K562 (cell line): Measurements from ENCODE around the gene SKA3. TPM values are rescaled to one million over a fixed set of nuclear protein-coding genes. Genes with fewer than 3 reads are reported as not detected.

Experiments used
- CAMTA2 ChIP-seq: fragments of 250-450 bp; sonication (Bioruptor Pico); conservative IDR thresholded peaks from 2 replicates; pipeline ENCODE4 v1.5.1; 2022
- CREB1 ChIP-seq, 2 experiments: sonication (generic) in 1 of 2; formaldehyde crosslinking in 1 of 2; IDR thresholded peaks; 2 replicates each; pipeline versions ENCODE4 v1.6.1 to v1.8.0; 2012 to 2022; ENCODE audit warnings: inconsistent platforms in 1 of 2, mild to moderate bottlenecking in 1 of 2, missing genetic modification reagents in 1 of 2, moderate library complexity in 1 of 2
- ILK ChIP-seq: fragments of 450-650 bp; IDR thresholded peaks from 2 replicates; pipeline ENCODE4 v1.6.1; 2016; ENCODE audit warnings: missing genetic modification characterization, low read depth, mild to moderate bottlenecking, missing compliant biosample characterization, moderate library complexity, borderline replicate concordance
- JUN ChIP-seq, 2 experiments: sonication (generic) in 1 of 2; formaldehyde crosslinking in 1 of 2; IDR thresholded peaks; 2 replicates each; pipeline versions ENCODE4 v1.6.1 to v1.8.0; 2012 to 2022; ENCODE audit warnings: borderline replicate concordance in 2 of 2, mild to moderate bottlenecking in 2 of 2, improper control_type of control experiment in 1 of 2, low read depth in 1 of 2, low read length in 1 of 2, missing genetic modification reagents in 1 of 2
- KHSRP ChIP-seq: fragments of 450-650 bp; IDR thresholded peaks from 2 replicates; pipeline ENCODE4 v1.6.1; 2017
- MYBL2 ChIP-seq, 2 experiments: fragments of 450-650 bp in 1 of 2; sonication (generic) in 1 of 2; formaldehyde crosslinking in 1 of 2; IDR thresholded peaks; 2 replicates each; pipeline versions ENCODE4 v1.6.1 to v1.8.1; 2017 to 2022; ENCODE audit warnings: borderline replicate concordance in 1 of 2, inconsistent platforms in 1 of 2, low read depth in 1 of 2, mild to moderate bottlenecking in 1 of 2, missing genetic modification reagents in 1 of 2, moderate library complexity in 1 of 2
- NCOA6 ChIP-seq: fragments of 450-650 bp; IDR thresholded peaks from 2 replicates; pipeline ENCODE4 v1.6.1; 2017; ENCODE audit warnings: mild to moderate bottlenecking
- PCBP1 ChIP-seq: fragments of 200-400 bp; formaldehyde crosslinking; IDR thresholded peaks from 2 replicates; pipeline ENCODE4 v1.6.1; 2018; ENCODE audit warnings: mild to moderate bottlenecking, low read depth, low read length; ENCODE audit not compliant: poor library complexity, severe bottlenecking
- PHF8 ChIP-seq: fragments of 200-600 bp; sonication (generic); IDR thresholded peaks from 2 replicates; pipeline ENCODE4 v1.6.1; 2012; ENCODE audit warnings: mixed run types, mild to moderate bottlenecking, inconsistent platforms, low read length, moderate library complexity, borderline replicate concordance
- SIN3B ChIP-seq: fragments of 450-650 bp; IDR thresholded peaks from 2 replicates; pipeline ENCODE4 v1.6.1; 2017; ENCODE audit warnings: low read depth, mild to moderate bottlenecking, moderate library complexity
- TAF9B ChIP-seq: fragments of 450-650 bp; IDR thresholded peaks from 2 replicates; pipeline ENCODE4 v1.6.1; 2018; ENCODE audit warnings: mild to moderate bottlenecking; ENCODE audit not compliant: partially characterized antibody
- TBL1XR1 ChIP-seq, 2 experiments: IDR thresholded peaks; 2 replicates each; pipeline ENCODE4 v1.6.1; 2012; ENCODE audit warnings: improper control_type of control experiment in 2 of 2, low read length in 2 of 2, mild to moderate bottlenecking in 1 of 2
- ZHX1 ChIP-seq: fragments of 150-350 bp; conservative IDR thresholded peaks from 2 replicates; pipeline ENCODE4 v1.6.1; 2014; ENCODE audit warnings: low read length
- ZNF41 ChIP-seq: fragments of 250-450 bp; sonication (Bioruptor Pico); conservative IDR thresholded peaks from 2 replicates; pipeline ENCODE4 v1.4.0; 2020; ENCODE audit warnings: mild to moderate bottlenecking
- polyA plus RNA-seq, 8 experiments: library from polyadenylated mRNA; depleted of rRNA in 4 of 8; stranded (reverse) in 5 of 8; unstranded in 3 of 8; fragments of >200 nt; fragmentation: Nextera tagmentation in 2 of 8; fragmentation: Illumina TruSeq in 1 of 8; extraction: Ambion mirVana in 2 of 8; extraction: Trizol in 1 of 8; gene quantifications; 2 replicates each; pipeline versions ENCODE4 v1.2.1 to v1.2.3, GENCODE V29; 2011 to 2014; ENCODE audit warnings: inconsistent platforms in 1 of 8, missing spikeins in 1 of 8
- total RNA-seq, 7 experiments: library from RNA; depleted of rRNA in 6 of 7; stranded (reverse); fragments of >200 nt in 6 of 7; fragmentation: Illumina TruSeq in 2 of 7; extraction: Trizol in 2 of 7; gene quantifications; 2 replicates each; pipeline versions ENCODE4 v1.2.1 to v1.2.3, GENCODE V29; 2011 to 2021; ENCODE audit warnings: low replicate concordance in 1 of 7
- TF ChIP-seq, protein P1 (sequence below): fragments of 250-450 bp; sonication (Bioruptor Pico); IDR thresholded peaks from 2 replicates; pipeline ENCODE4 v1.8.0; 2021; ENCODE audit warnings: mild to moderate bottlenecking, moderate library complexity
- TF ChIP-seq, protein P2 (sequence below): sonication (generic); formaldehyde crosslinking; IDR thresholded peaks from 2 replicates; pipeline ENCODE4 v1.8.0; 2022; ENCODE audit warnings: missing genetic modification reagents, mild to moderate bottlenecking, moderate library complexity, borderline replicate concordance
- TF ChIP-seq, protein P3 (sequence below): sonication (generic); formaldehyde crosslinking; IDR thresholded peaks from 2 replicates; pipeline ENCODE4 v1.8.1; 2023; ENCODE audit warnings: mild to moderate bottlenecking, missing genetic modification reagents

SKA3 gene
- total and polyA plus RNA-seq, 9 of the 15 experiments (the other 6 are each of a cell fraction or from before 2014, with no cell fraction given), result 17.0 to 53.3 (median 29.9) TPM

- no peak for TF ChIP-seq TBL1XR1 (IDR thresholded peaks at IDR 0.05; ENCODE audit: low read length in 2 of 2)
- no peak for TF ChIP-seq ZNF41 (CRISPR knock-in tag)
- peak; percentile 96 for TF ChIP-seq ZHX1
- TF ChIP-seq, protein P1, sequence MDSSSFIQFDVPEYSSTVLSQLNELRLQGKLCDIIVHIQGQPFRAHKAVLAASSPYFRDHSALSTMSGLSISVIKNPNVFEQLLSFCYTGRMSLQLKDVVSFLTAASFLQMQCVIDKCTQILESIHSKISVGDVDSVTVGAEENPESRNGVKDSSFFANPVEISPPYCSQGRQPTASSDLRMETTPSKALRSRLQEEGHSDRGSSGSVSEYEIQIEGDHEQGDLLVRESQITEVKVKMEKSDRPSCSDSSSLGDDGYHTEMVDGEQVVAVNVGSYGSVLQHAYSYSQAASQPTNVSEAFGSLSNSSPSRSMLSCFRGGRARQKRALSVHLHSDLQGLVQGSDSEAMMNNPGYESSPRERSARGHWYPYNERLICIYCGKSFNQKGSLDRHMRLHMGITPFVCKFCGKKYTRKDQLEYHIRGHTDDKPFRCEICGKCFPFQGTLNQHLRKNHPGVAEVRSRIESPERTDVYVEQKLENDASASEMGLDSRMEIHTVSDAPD (CRISPR knock-in tag), result no peak
- no peak for TF ChIP-seq KHSRP
- TF ChIP-seq CAMTA2 (CRISPR knock-in tag), result no peak
- TF ChIP-seq ILK (tag), result no peak
- no peak for TF ChIP-seq NCOA6
- peak; percentile 14 for TF ChIP-seq PCBP1
- peak; percentile 93 for TF ChIP-seq MYBL2 (IDR thresholded peaks at IDR 0.05; ENCODE audit: low read depth)
- TF ChIP-seq MYBL2 (CRISPR knock-in tag; IDR thresholded peaks at IDR 0.05; ENCODE audit: borderline replicate concordance), result no peak
- TF ChIP-seq TAF9B, result peak; percentile 70
- peak; percentile 82 for TF ChIP-seq SIN3B
- TF ChIP-seq PHF8, result peak; percentile 96
- peak; percentile 13; the same call in 1 of the 2 replicates for TF ChIP-seq CREB1 (IDR thresholded peaks at IDR 0.05)
- peak; percentile 57 for TF ChIP-seq CREB1 (CRISPR knock-in tag; IDR thresholded peaks at IDR 0.05)
- TF ChIP-seq, protein P2, sequence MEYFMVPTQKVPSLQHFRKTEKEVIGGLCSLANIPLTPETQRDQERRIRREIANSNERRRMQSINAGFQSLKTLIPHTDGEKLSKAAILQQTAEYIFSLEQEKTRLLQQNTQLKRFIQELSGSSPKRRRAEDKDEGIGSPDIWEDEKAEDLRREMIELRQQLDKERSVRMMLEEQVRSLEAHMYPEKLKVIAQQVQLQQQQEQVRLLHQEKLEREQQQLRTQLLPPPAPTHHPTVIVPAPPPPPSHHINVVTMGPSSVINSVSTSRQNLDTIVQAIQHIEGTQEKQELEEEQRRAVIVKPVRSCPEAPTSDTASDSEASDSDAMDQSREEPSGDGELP, result peak; percentile 73
- no peak for TF ChIP-seq JUN (IDR thresholded peaks at IDR 0.05; ENCODE audit: borderline replicate concordance, low read depth, low read length)
- TF ChIP-seq JUN (CRISPR knock-in tag; IDR thresholded peaks at IDR 0.05; ENCODE audit: borderline replicate concordance), result 0 out of 2 replicates have a peak, but pooled peaks have one; percentile 22
- TF ChIP-seq, protein P3, sequence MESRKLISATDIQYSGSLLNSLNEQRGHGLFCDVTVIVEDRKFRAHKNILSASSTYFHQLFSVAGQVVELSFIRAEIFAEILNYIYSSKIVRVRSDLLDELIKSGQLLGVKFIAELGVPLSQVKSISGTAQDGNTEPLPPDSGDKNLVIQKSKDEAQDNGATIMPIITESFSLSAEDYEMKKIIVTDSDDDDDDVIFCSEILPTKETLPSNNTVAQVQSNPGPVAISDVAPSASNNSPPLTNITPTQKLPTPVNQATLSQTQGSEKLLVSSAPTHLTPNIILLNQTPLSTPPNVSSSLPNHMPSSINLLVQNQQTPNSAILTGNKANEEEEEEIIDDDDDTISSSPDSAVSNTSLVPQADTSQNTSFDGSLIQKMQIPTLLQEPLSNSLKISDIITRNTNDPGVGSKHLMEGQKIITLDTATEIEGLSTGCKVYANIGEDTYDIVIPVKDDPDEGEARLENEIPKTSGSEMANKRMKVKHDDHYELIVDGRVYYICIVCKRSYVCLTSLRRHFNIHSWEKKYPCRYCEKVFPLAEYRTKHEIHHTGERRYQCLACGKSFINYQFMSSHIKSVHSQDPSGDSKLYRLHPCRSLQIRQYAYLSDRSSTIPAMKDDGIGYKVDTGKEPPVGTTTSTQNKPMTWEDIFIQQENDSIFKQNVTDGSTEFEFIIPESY (CRISPR knock-in tag), result peak; percentile 55; the same call in 1 of the 2 replicates
Observed at GRCh38 chr13:21176215-21176981, at the start of gene SKA3, which contains the start of gene MRPL57 (continued).
